Measurements from ENCODE around the gene PTX3. TPM values are rescaled to one million over a fixed set of nuclear protein-coding genes. Genes with fewer than 3 reads are reported as not detected.

Gene PTX3
- total and polyA plus RNA-seq, 4 donors, result 1.4 to 68.2 (median 3.5) TPM

DNA sequence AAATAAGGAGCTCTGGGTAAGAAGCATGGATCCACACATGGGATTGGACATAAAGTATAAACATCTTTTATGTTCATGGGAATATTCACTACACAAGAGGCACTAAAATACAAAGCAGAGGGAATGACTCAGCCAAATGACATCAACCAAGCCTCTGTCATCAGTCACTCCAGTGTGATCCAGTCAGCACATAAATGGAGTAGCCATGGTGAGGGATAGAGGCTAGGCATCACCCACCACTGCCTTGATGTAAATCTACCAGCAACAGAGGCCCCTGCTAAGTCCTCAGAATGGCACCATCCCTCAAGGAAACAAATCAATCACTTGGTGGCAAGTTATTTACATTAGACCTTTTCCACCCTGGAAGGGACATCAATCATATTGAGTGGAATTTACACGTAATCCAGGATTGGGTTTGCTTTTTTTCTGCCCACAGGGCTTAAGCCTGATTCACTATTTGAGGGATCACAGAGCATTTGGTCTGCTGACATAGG lies 39.3 kb downstream of the PTX3 start:
- ATAC-seq (ENCODE audit: low FRiP score) (no peak), DNase-seq (no peak)
- intact Hi-C loops (cut with DNase I), result no loop called here
- H3K27me3 ChIP-seq (ENCODE audit: control insufficient read depth in 1 of 2, insufficient read depth in 2 of 2, low read length in 1 of 2), result no peaks in the 10 kb centered on the region
- 29 to 38% methylated on average over 1 of the region's 1 CpG for WGBS, 2 donors
- H3K36me3 ChIP-seq (ENCODE audit: control insufficient read depth in 1 of 2, insufficient read depth in 2 of 2, low read length in 1 of 2), result no peaks in the 10 kb centered on the region
- no peak overlapping the region for H3K4me3 ChIP-seq (ENCODE audit: low read length in 2 of 2)
- no peak overlapping the region for H3K27ac ChIP-seq (ENCODE audit: low read depth in 1 of 2, low read length in 2 of 2)
- no peaks in the 10 kb centered on the region for H3K9me3 ChIP-seq (ENCODE audit: control insufficient read depth, low read length)
- H3K4me1 ChIP-seq (ENCODE audit: control insufficient read depth in 1 of 2, insufficient read depth in 2 of 2, low read length in 2 of 2), result no peaks in the 10 kb centered on the region

DNA sequence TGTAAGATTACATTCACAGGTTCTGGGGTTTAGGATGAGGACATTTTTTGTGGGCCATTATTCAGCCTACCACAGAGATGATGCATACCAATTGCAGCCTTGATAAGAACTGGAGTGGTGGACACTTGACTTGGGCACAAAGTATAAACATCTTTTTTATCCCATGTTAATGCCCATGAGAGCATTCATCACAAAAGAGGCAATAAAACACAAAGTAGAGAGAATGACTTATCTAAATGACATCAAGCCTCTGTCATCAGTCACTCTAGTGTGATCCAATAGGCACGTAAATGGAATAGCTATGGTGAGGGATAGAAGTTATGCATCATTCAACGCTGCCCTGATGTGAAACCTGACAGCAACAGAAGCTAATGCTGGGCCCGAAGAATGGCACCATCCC lies 40.8 kb downstream of the PTX3 start:
- H3K9me3 ChIP-seq (ENCODE audit: control insufficient read depth, low read length), result no peaks in the 10 kb centered on the region
- H3K27me3 ChIP-seq (ENCODE audit: control insufficient read depth in 1 of 2, insufficient read depth in 2 of 2, low read length in 1 of 2), result no peaks in the 10 kb centered on the region
- H3K4me3 ChIP-seq (ENCODE audit: low read length in 2 of 2), result no peak overlapping the region
- no peak for ATAC-seq (ENCODE audit: low FRiP score)
- WGBS, 2 donors, result 39 to 65% methylated on average over 3 of the region's 3 CpGs
- H3K36me3 ChIP-seq (ENCODE audit: control insufficient read depth in 1 of 2, insufficient read depth in 2 of 2, low read length in 1 of 2), result no peaks in the 10 kb centered on the region
- DNase-seq, result no peak
- H3K27ac ChIP-seq (ENCODE audit: low read depth in 1 of 2, low read length in 2 of 2), result no peak overlapping the region
- H3K4me1 ChIP-seq (ENCODE audit: control insufficient read depth in 1 of 2, insufficient read depth in 2 of 2, low read length in 2 of 2), result no peaks in the 10 kb centered on the region
- intact Hi-C loops (cut with DNase I), result no loop called here

DNA sequence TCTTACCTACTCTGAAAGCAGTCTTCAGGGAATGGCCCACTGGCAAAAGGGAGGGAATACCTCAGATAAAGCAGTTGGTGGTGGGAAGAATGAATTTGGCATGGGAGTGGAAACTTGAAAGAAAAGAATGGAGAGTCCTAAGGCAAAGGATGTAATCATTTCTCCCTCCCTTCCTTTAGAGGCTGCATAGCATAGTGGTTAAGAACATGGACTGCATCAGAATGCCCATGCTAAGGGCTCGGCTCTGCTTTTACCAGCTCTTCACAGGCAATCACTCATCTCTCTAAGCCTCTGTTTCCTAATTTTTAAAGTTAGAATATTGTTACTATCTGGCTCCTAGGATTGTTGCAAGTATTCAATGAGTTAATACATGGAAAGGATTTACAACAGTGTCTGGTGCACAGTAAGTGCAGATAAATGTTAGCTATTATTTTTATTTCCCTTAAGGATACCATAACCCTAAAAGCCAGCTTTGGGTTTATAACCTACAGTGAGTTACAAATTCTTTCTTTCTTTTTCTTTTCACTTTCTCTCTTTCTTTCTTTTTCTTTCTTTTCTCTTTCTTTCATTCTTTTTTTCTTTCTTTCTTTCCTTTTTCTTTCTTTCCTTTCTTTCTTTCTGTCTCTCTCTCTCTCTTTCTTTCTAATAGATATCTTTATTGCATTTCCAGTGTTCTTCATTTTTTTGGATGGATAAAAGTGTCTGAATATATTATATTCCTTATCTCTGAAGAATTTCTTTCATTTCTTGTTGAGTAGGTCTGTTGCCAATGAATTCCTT lies 43.0 kb downstream of the PTX3 start:
- Histone ChIP-seq H3K36me3 (ENCODE audit: control insufficient read depth in 1 of 2, insufficient read depth in 2 of 2, low read length in 1 of 2) (no peaks in the 10 kb centered on the region), H3K4me3 (ENCODE audit: low read length in 2 of 2) (no peak overlapping the region), H3K4me1 (ENCODE audit: control insufficient read depth in 1 of 2, insufficient read depth in 2 of 2, low read length in 2 of 2) (no peaks in the 10 kb centered on the region), H3K27ac (ENCODE audit: low read depth in 1 of 2, low read length in 2 of 2) (no peak overlapping the region), H3K9me3 (ENCODE audit: control insufficient read depth, low read length) (no peaks in the 10 kb centered on the region), H3K27me3 (ENCODE audit: control insufficient read depth in 1 of 2, insufficient read depth in 2 of 2, low read length in 1 of 2) (no peaks in the 10 kb centered on the region)
- ATAC-seq (ENCODE audit: low FRiP score), result no peak
- intact Hi-C loops (cut with DNase I), result no loop called here
- DNase-seq, result no peak
- 71 to 77% methylated on average over 1 of the region's 1 CpG for WGBS, 2 donors

DNA sequence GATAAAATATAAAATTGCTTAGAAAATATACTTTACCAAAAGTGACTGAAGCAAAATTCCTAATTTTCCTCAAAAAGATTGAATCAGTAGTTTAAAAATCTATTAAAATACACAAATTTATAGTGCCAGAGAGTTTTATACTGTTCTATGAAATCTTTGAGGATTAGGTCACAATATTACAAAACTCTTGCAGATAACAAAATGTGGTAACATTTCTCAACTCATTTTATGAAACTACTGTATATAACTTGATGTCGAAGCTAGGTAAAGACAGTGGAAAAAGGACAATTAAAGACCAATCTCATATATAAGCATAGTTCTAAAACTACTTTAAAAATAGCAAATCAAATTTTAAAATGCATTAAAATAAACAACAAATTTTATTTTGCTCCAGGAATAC lies 50.7 kb downstream of the PTX3 start:
- Histone ChIP-seq H3K4me3 (ENCODE audit: low read length in 2 of 2) (no peak overlapping the region), H3K9me3 (ENCODE audit: control insufficient read depth, low read length) (no peaks in the 10 kb centered on the region), H3K4me1 (ENCODE audit: control insufficient read depth in 1 of 2, insufficient read depth in 2 of 2, low read length in 2 of 2) (no peaks in the 10 kb centered on the region), H3K27ac (ENCODE audit: low read depth in 1 of 2, low read length in 2 of 2) (no peak overlapping the region), H3K36me3 (ENCODE audit: control insufficient read depth in 1 of 2, insufficient read depth in 2 of 2, low read length in 1 of 2) (no peaks in the 10 kb centered on the region), H3K27me3 (ENCODE audit: control insufficient read depth in 1 of 2, insufficient read depth in 2 of 2, low read length in 1 of 2) (no peaks in the 10 kb centered on the region)
- 46 to 88% methylated on average over 1 of the region's 1 CpG for WGBS, 2 donors
- ATAC-seq (ENCODE audit: low FRiP score) (no peak), DNase-seq (no peak)
- intact Hi-C loops (cut with DNase I), result no loop called here

DNA sequence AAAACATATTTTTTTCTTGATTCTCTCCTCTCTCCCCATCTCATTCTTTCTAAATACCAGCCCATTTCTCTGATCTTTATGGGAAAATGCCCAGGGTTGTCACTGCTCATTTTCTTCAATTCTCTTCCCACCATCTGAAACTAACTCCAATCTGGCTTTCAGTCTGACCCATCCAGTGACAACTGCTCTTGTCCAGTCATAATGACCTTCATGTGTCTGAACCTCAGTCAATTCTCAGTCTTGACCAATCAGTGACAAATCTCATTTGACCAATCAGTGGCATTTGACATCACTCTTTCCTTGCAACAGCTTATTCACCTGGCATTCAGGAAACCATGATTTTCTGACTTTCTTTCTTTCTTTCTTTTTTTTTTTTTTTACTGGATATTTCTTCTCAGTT lies 51.5 kb downstream of the PTX3 start:
- DNase-seq (no peak), ATAC-seq (ENCODE audit: low FRiP score) (no peak)
- H3K27me3 ChIP-seq (ENCODE audit: control insufficient read depth in 1 of 2, insufficient read depth in 2 of 2, low read length in 1 of 2), result no peaks in the 10 kb centered on the region
- H3K4me3 ChIP-seq (ENCODE audit: low read length in 2 of 2), result no peak overlapping the region
- intact Hi-C loops (cut with DNase I), result no loop called here
- no peak overlapping the region for H3K27ac ChIP-seq (ENCODE audit: low read depth in 1 of 2, low read length in 2 of 2)
- no peaks in the 10 kb centered on the region for H3K36me3 ChIP-seq (ENCODE audit: control insufficient read depth in 1 of 2, insufficient read depth in 2 of 2, low read length in 1 of 2)
- H3K9me3 ChIP-seq (ENCODE audit: control insufficient read depth, low read length), result no peaks in the 10 kb centered on the region
- H3K4me1 ChIP-seq (ENCODE audit: control insufficient read depth in 1 of 2, insufficient read depth in 2 of 2, low read length in 2 of 2), result no peaks in the 10 kb centered on the region

DNA sequence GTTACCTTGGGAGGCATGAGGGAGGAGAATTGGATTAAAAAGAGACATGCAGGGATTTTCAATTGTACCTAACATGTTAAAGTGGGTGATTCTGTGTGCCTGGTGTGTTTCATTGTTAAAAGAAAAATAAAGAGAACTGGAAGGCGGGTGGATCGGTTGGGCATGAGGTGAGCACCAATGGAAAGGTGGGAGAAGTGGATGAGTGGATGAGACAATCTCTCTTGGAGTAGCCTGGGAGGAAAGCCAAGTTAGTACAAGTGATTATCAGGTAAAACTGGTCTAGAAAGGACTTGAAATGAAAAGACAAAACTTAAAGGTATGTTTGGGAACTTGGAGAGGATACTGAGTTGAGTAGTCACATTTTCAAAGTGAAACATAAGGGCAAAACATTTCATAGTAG lies 54.5 kb downstream of the PTX3 start:
- Histone ChIP-seq H3K4me1 (ENCODE audit: control insufficient read depth in 1 of 2, insufficient read depth in 2 of 2, low read length in 2 of 2) (no peaks in the 10 kb centered on the region), H3K27ac (ENCODE audit: low read depth in 1 of 2, low read length in 2 of 2) (no peak overlapping the region), H3K36me3 (ENCODE audit: control insufficient read depth in 1 of 2, insufficient read depth in 2 of 2, low read length in 1 of 2) (no peaks in the 10 kb centered on the region), H3K4me3 (ENCODE audit: low read length in 2 of 2) (no peak overlapping the region), H3K9me3 (ENCODE audit: control insufficient read depth, low read length) (no peaks in the 10 kb centered on the region), H3K27me3 (ENCODE audit: control insufficient read depth in 1 of 2, insufficient read depth in 2 of 2, low read length in 1 of 2) (no peaks in the 10 kb centered on the region)
- intact Hi-C loops (cut with DNase I), result loop anchor here in 1 of 2 donors (10.0 kb wide), 1 partner anchor 286 kb away; no protein-coding TSS in a partner anchor
- 92 to 97% methylated on average over 2 of the region's 2 CpGs for WGBS, 2 donors
- DNase-seq (no peak), ATAC-seq (ENCODE audit: low FRiP score) (no peak)

Other genes with a start within 250 kb of the PTX3 start
- gene VEPH1, start 66.6 kb downstream of the PTX3 start, total RNA-seq, result under 1 TPM in 1 of 2 donors, not detected in 1; 0.81 TPM
- gene VEPH1, start 66.6 kb downstream of the PTX3 start, polyA plus RNA-seq, result under 1 TPM in 1 of 2 donors, not detected in 1; 0.77 TPM